ENCODE measurements around the gene SLC6A20. TPM values are rescaled to one million over a fixed set of nuclear protein-coding genes. Genes with fewer than 3 reads are reported as not detected.

The SLC6A20 gene
- total and polyA plus RNA-seq, 7 donors: 0.16 to 1.4 (median 0.60) TPM; not detected in 4

DNA sequence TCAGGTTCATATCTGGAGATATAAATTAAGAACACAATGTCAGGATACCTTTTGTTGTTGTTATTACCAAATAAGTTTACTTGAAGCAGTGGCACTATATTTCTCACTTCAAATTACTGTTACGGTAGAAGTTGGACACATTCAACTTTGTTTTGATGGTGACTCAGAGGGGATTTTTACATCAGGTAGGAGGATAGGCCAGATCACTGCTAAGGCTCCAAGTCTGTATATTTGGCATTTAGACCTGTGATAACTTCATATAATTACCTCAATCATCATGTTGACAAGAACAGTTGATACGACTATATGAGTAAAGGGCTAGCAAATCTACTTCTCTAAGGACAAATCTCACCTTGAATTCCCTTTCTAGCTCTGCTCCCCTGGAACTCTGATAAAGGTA is 30.0 kb upstream of the SLC6A20 start:
- WGBS, 2 donors: 74 to 77% methylated on average over 2 of the region's 2 CpGs
- intact Hi-C loops (cut with DNase I): no loop called here

DNA sequence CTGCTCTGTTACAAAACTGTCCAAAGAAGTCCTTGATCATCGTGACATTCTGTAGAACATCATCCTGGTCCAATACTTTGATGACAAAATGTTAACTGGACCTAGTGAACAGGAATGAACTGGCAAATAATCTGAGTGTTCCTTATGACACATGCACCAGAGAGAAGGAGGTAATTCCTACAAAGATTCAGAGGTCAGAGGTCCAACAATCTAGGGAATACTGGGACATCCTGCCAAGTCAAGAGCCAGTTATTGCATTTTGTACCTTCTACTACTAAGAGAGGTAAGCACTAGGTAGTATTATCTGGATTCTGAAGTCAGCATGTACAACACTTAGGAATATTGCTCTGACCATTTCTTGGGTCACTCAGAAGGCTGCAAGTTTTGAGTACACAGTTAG is 24.8 kb upstream of the SLC6A20 start:
- WGBS, 2 donors: 98 to 100% methylated on average over 1 of the region's 1 CpG
- intact Hi-C loops (cut with DNase I): no loop called here
- TF ChIP-seq EP300 (IDR thresholded peaks at IDR 0.05): no peak
- no peak for TF ChIP-seq CTCF (IDR thresholded peaks at IDR 0.05)
- TF ChIP-seq POLR2AphosphoS5 (IDR thresholded peaks at IDR 0.05): no peak
- TF ChIP-seq POLR2A (IDR thresholded peaks at IDR 0.05): no peak

More for the DNA sequence above, 30.0 kb upstream of the SLC6A20 start:
- Histone ChIP-seq H3K9me3 (no peaks in the 10 kb centered on the region), H3K4me1 (no peaks in the 10 kb centered on the region), H3K27me3 (no peaks in the 10 kb centered on the region), H3K27ac (no peak overlapping the region), H3K4me3 (no peak overlapping the region), H3K36me3 (peaks cover 7 to 95% (median 14%) of the 10 kb centered on the region in 4 donors)
- DNase-seq: no peak
- TF ChIP-seq CTCF (IDR thresholded peaks at IDR 0.05) (no peak), EP300 (IDR thresholded peaks at IDR 0.05) (no peak), POLR2A (IDR thresholded peaks at IDR 0.05) (no peak), POLR2AphosphoS5 (IDR thresholded peaks at IDR 0.05) (no peak)

DNA sequence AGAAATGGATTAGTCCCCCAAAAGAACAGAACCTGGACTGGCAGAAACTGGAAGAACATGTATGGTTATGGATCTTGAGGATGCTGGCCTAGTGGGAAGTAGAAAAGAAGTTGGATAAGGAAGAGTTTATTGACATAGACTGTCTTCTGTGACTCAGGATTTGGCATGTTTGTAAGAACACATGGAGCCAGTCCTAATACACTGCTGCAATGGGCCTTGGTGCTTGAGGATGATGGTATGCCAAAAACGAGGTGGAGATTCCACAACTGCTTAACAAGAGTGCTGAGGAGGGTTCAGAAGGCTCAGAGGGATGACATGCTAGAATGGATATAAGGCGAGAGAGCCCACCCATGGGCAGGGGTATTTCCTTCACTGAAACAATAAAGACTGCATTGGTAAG is 23.2 kb upstream of the SLC6A20 start:
- H3K27me3 ChIP-seq: no peaks in the 10 kb centered on the region
- 84 to 90% methylated on average over 2 of the region's 2 CpGs for WGBS, 2 donors
- no peak overlapping the region for H3K4me3 ChIP-seq
- intact Hi-C loops (cut with DNase I): no loop called here
- peak overlapping the region in 2 of 4 donors; percentile 72 to 74 for H3K27ac ChIP-seq
- peaks cover 0 to 1% (median 0%) of the 10 kb centered on the region in 4 donors for H3K9me3 ChIP-seq
- H3K4me1 ChIP-seq: peaks cover 0 to 28% (median 25%) of the 10 kb centered on the region in 4 donors
- TF ChIP-seq POLR2AphosphoS5 (IDR thresholded peaks at IDR 0.05) (no peak), CTCF (IDR thresholded peaks at IDR 0.05) (no peak), EP300 (IDR thresholded peaks at IDR 0.05) (no peak), POLR2A (IDR thresholded peaks at IDR 0.05) (no peak)
- peaks cover 0 to 27% (median 2%) of the 10 kb centered on the region in 4 donors for H3K36me3 ChIP-seq
- DNase-seq: no peak

More for the DNA sequence above, 24.8 kb upstream of the SLC6A20 start:
- Histone ChIP-seq H3K36me3 (peaks cover 3 to 43% (median 6%) of the 10 kb centered on the region in 4 donors), H3K27me3 (no peaks in the 10 kb centered on the region), H3K27ac (no peak overlapping the region), H3K4me3 (no peak overlapping the region), H3K4me1 (peaks cover 0 to 26% (median 24%) of the 10 kb centered on the region in 4 donors), H3K9me3 (peaks cover 0 to 1% (median 0%) of the 10 kb centered on the region in 4 donors)
- no peak for DNase-seq

DNA sequence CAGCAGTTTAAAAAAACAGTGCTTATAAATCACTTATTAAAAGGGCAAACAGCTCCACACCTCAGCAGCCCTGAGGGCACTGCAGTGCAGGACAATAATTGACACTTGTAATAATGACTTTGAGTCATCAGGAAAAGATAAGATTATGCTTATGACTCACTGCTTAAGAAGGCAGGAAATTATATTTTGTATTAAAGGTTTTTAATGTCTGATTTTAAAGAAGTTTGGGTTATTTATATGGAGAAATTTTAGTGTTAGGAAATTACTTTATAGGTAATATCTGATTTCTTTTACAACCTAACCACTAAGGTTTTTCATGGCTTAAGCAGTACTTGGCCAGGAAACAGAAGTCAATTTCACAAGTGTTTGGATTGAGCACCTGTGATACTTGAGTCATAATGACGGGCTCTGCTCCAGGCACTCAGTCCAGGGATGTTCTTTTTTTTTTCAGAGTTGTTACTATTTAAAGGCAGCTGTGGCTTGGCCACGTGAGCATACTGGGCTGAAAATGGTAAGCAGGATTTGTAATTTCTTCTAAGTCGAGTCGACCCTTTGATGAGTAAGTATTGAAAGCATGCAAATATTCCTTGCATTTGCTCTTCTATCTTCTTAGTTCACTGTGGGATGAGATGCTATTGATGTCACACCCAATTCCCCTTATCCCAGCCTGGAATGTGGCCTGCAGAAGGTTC is 21.6 kb upstream of the SLC6A20 start:
- Histone ChIP-seq H3K4me1 (peaks cover 0 to 28% (median 25%) of the 10 kb centered on the region in 4 donors), H3K27me3 (no peaks in the 10 kb centered on the region), H3K36me3 (peaks cover 0 to 11% (median 2%) of the 10 kb centered on the region in 4 donors), H3K4me3 (no peak overlapping the region), H3K27ac (peak overlapping the region; percentile 55 to 74 (median 70)), H3K9me3 (peaks cover 0 to 1% (median 0%) of the 10 kb centered on the region in 4 donors)
- WGBS, 2 donors: 6 to 30% methylated on average over 4 of the region's 4 CpGs
- TF ChIP-seq POLR2A (IDR thresholded peaks at IDR 0.05) (no peak), EP300 (IDR thresholded peaks at IDR 0.05) (peak in 3 of 4 donors; percentile 10 to 70 (median 26)), POLR2AphosphoS5 (IDR thresholded peaks at IDR 0.05) (peak; percentile 52 to 78 (median 74)), CTCF (IDR thresholded peaks at IDR 0.05) (no peak)
- DNase-seq: peak; percentile 91
- intact Hi-C loops (cut with DNase I): no loop called here

All from sigmoid colon (tissue), 7 donors.